H1 (cell line): ENCODE results near the gene AOPEP. TPM values are rescaled to one million over a fixed set of nuclear protein-coding genes. Genes with fewer than 3 reads are reported as not detected.

ENCODE experiments used
- CTCF ChIA-PET: fragments of 300-600 bp; sonication (Branson Sonifier 250); formaldehyde crosslinking; loops from one replicate; lab custom pipeline; 2021; ENCODE audit not compliant: partially characterized antibody; lab: Charles Lee
- POLR2A ChIA-PET: fragments of 300-600 bp; sonication (Branson Sonifier 250); formaldehyde crosslinking; loops from one replicate; lab custom pipeline; 2021; ENCODE audit warnings: inconsistent platforms; ENCODE audit not compliant: partially characterized antibody; lab: Charles Lee
- DNase-seq, 2 experiments: peaks; one replicate each; pipeline versions ENCODE4 v3.0.0 to v3.0.0-alpha.2; 2010 to 2022; ENCODE audit warnings: low spot score in 2 of 2, low read depth in 1 of 2, mixed read lengths in 1 of 2
- FAIRE-seq: peaks from 2 replicates; lab custom pipeline; 2011; peaks lifted over from hg19 to GRCh38; lab: Jason Lieb, UNC
- H2AFZ ChIP-seq: 2 replicates; pipeline ENCODE4 v1.8.1; 2012; ENCODE audit warnings: low read length, inconsistent platforms
- H2AK5ac ChIP-seq: 2 replicates; pipeline ENCODE4 v1.6.1; 2013; ENCODE audit warnings: low read depth, low read length
- H2BK120ac ChIP-seq: replicated peaks from 2 replicates; pipeline ENCODE3; 2013; ENCODE audit warnings: low read depth, low read length, inconsistent platforms
- H2BK12ac ChIP-seq: 2 replicates; pipeline ENCODE4 v1.6.1; 2013; ENCODE audit warnings: low read depth, low read length
- H2BK15ac ChIP-seq: 2 replicates; pipeline ENCODE4 v1.6.1; 2013; ENCODE audit warnings: low read length
- H2BK20ac ChIP-seq: 2 replicates; pipeline ENCODE4 v1.6.1; 2013; ENCODE audit warnings: low read length
- H2BK5ac ChIP-seq: 2 replicates; pipeline ENCODE4 v1.6.1; 2013; ENCODE audit warnings: low read depth, low read length
- H3K14ac ChIP-seq: 2 replicates; pipeline ENCODE4 v1.6.1; 2013; ENCODE audit warnings: inconsistent platforms; ENCODE audit not compliant: insufficient read length
- H3K18ac ChIP-seq: 2 replicates; pipeline ENCODE4 v1.6.1; 2013; ENCODE audit warnings: low read length; ENCODE audit errors: extremely low read depth
- H3K23ac ChIP-seq: 2 replicates; pipeline ENCODE4 v1.6.1; 2013; ENCODE audit warnings: inconsistent platforms; ENCODE audit not compliant: insufficient read length
- H3K23me2 ChIP-seq: 2 replicates; pipeline ENCODE4 v1.6.1; 2013; ENCODE audit warnings: low read depth, low read length
- H3K27ac ChIP-seq: 2 replicates; pipeline ENCODE4 v1.6.1; 2011; ENCODE audit warnings: low read depth, low read length, inconsistent platforms
- H3K27me3 ChIP-seq, 4 experiments: replicated peaks in 1 of 4; 1 replicate in 1 of 4; 2 replicates in 3 of 4; pipeline versions ENCODE4 v1.6.1 to v1.8.1; 2011 to 2013; ENCODE audit warnings: low read length in 3 of 4, mild to moderate bottlenecking in 3 of 4, inconsistent platforms in 2 of 4, mixed read lengths in 2 of 4, moderate library complexity in 1 of 4; ENCODE audit not compliant: control insufficient read depth in 3 of 4, insufficient read depth in 3 of 4; ENCODE audit errors: extremely low read depth in 1 of 4
- H3K36me3 ChIP-seq, 4 experiments: 2 replicates each; pipeline versions ENCODE4 v1.6.1 to v1.8.1; 2011 to 2013; ENCODE audit warnings: mild to moderate bottlenecking in 4 of 4, low read length in 3 of 4, moderate library complexity in 2 of 4, control low read depth in 1 of 4, inconsistent platforms in 1 of 4; ENCODE audit not compliant: insufficient read depth in 4 of 4, control insufficient read depth in 2 of 4
- H3K4ac ChIP-seq: replicated peaks from 2 replicates; pipeline ENCODE3; 2013; ENCODE audit warnings: low read length, low read depth, mixed read lengths, inconsistent platforms; ENCODE audit not compliant: insufficient read length
- H3K4me1 ChIP-seq, 4 experiments: replicated peaks in 1 of 4; 1 replicate in 1 of 4; 2 replicates in 3 of 4; pipeline versions ENCODE4 v1.6.1 to v1.8.1; 2011 to 2013; ENCODE audit warnings: low read length in 3 of 4, inconsistent platforms in 2 of 4, mixed read lengths in 1 of 4; ENCODE audit not compliant: insufficient read depth in 4 of 4, control insufficient read depth in 3 of 4
- H3K4me2 ChIP-seq, 2 experiments: 2 replicates each; pipeline versions ENCODE4 v1.6.1 to v1.8.1; 2011 to 2013; ENCODE audit warnings: low read depth in 2 of 2, low read length in 2 of 2, control low read depth in 1 of 2, inconsistent platforms in 1 of 2, mild to moderate bottlenecking in 1 of 2; ENCODE audit not compliant: insufficient read depth in 1 of 2
- H3K4me3 ChIP-seq, 4 experiments: fragments of 200-600, 300-600 bp in 1 of 4; sonication (generic), shearing (Covaris generic), sonication (Bioruptor Twin) in 1 of 4; 2 replicates each; pipeline versions ENCODE4 v1.5.1 to v1.8.1; 2011 to 2016; ENCODE audit warnings: low read length in 4 of 4, low read depth in 3 of 4, control low read depth in 2 of 4, inconsistent platforms in 2 of 4, mild to moderate bottlenecking in 2 of 4, mixed read lengths in 1 of 4, moderate library complexity in 1 of 4; ENCODE audit not compliant: insufficient read depth in 2 of 4; ENCODE audit errors: extremely low read depth in 1 of 4
- H3K56ac ChIP-seq: replicated peaks from 2 replicates; pipeline ENCODE3; 2013; ENCODE audit warnings: low read depth, mild to moderate bottlenecking, mixed read lengths, low read length, inconsistent platforms; ENCODE audit not compliant: insufficient read length
- H3K79me1 ChIP-seq: 2 replicates; pipeline ENCODE4 v1.6.1; 2013; ENCODE audit warnings: low read depth, low read length, control low read depth
- H3K79me2 ChIP-seq, 2 experiments: 2 replicates each; pipeline versions ENCODE4 v1.6.1 to v1.8.1; 2012 to 2013; ENCODE audit warnings: low read length in 2 of 2, mild to moderate bottlenecking in 2 of 2, inconsistent platforms in 1 of 2; ENCODE audit not compliant: insufficient read depth in 2 of 2, control insufficient read depth in 1 of 2
- H3K9ac ChIP-seq, 4 experiments: replicated peaks in 1 of 4; 1 replicate in 1 of 4; 2 replicates in 3 of 4; pipeline versions ENCODE4 v1.6.1 to v1.8.1; 2011 to 2013; ENCODE audit warnings: low read depth in 3 of 4, low read length in 3 of 4, control low read depth in 2 of 4, mild to moderate bottlenecking in 2 of 4, moderate library complexity in 2 of 4, inconsistent platforms in 1 of 4; ENCODE audit errors: extremely low read depth in 1 of 4
- H3K9me3 ChIP-seq, 2 experiments: 2 replicates each; pipeline versions ENCODE4 v1.6.1 to v1.8.1; 2012 to 2013; ENCODE audit warnings: mild to moderate bottlenecking in 2 of 2, moderate library complexity in 2 of 2, control low read depth in 1 of 2, inconsistent platforms in 1 of 2, low read depth in 1 of 2, low read length in 1 of 2, mixed read lengths in 1 of 2; ENCODE audit not compliant: insufficient read depth in 2 of 2
- H4K20me1 ChIP-seq, 2 experiments: replicated peaks in 1 of 2; 2 replicates each; pipeline versions ENCODE3 to v1.8.1; 2011 to 2013; ENCODE audit warnings: inconsistent platforms in 2 of 2, low read length in 2 of 2, mild to moderate bottlenecking in 1 of 2; ENCODE audit not compliant: insufficient read depth in 2 of 2, control insufficient read depth in 1 of 2
- H4K5ac ChIP-seq: 2 replicates; pipeline ENCODE4 v1.6.1; 2013; ENCODE audit warnings: low read length, low read depth, mixed read lengths, inconsistent platforms; ENCODE audit not compliant: insufficient read length
- H4K8ac ChIP-seq: 2 replicates; pipeline ENCODE4 v1.8.0; 2013; ENCODE audit warnings: mild to moderate bottlenecking, moderate library complexity, low read length, inconsistent platforms; ENCODE audit not compliant: insufficient read depth; ENCODE audit errors: extremely low read depth
- H4K91ac ChIP-seq: replicated peaks from 2 replicates; pipeline ENCODE3; 2013; ENCODE audit warnings: low read length, mixed read lengths, inconsistent platforms; ENCODE audit not compliant: insufficient read length
- BACH1 ChIP-seq: IDR thresholded peaks from 2 replicates; pipeline ENCODE4 v1.6.1; 2012; ENCODE audit warnings: low read length, improper control_type of control experiment
- SP1 ChIP-seq: IDR thresholded peaks from 2 replicates; pipeline ENCODE4 v1.6.1; 2011; ENCODE audit warnings: low read depth, low read length
- WGBS, 2 experiments: shearing (Covaris generic) in 1 of 2; methylation state at CpG; one replicate each; pipeline versions ENCODE4 v1.1.6 to v1.1.7; 2013 to 2015; ENCODE audit warnings: low lambda C conversion rate in 2 of 2, mixed read lengths in 2 of 2, inconsistent platforms in 1 of 2, low coverage in 1 of 2, missing lambda C conversion rate in 1 of 2; ENCODE audit not compliant: insufficient replicate concordance in 2 of 2, insufficient coverage in 1 of 2, insufficient read length in 1 of 2; ENCODE audit errors: extremely low coverage in 1 of 2, missing lambda C conversion rate in 1 of 2; 5-methylcytosine and 5-hydroxymethylcytosine counted together
- polyA plus RNA-seq, 7 experiments: library from polyadenylated mRNA; depleted of rRNA in 3 of 7; stranded (reverse) in 5 of 7; unstranded in 2 of 7; fragments of >200 nt in 5 of 7; fragments of 200-250 nt in 2 of 7; gene quantifications; 1 replicate in 5 of 7; 2 replicates in 1 of 7; 4 replicates in 1 of 7; pipeline versions ENCODE4 v1.2.1 to v1.2.3, GENCODE V29; 2011 to 2013; ENCODE audit warnings: missing spikeins in 2 of 7, mixed read lengths in 2 of 7
- total RNA-seq: library from RNA; stranded (reverse); fragmentation: NEBNext Ultra II Directional; extraction: Animal tissue kit (Norgen Biotek cat#: 25700); gene quantifications from 2 replicates; pipeline ENCODE4 v1.2.1, GENCODE V29; 2021

Gene AOPEP
- total and polyA plus RNA-seq, 2 of the 8 experiments (the other 6 are each of a cell fraction or from before 2014, with no cell fraction given), result 6.1 to 14.3 TPM

DNA sequence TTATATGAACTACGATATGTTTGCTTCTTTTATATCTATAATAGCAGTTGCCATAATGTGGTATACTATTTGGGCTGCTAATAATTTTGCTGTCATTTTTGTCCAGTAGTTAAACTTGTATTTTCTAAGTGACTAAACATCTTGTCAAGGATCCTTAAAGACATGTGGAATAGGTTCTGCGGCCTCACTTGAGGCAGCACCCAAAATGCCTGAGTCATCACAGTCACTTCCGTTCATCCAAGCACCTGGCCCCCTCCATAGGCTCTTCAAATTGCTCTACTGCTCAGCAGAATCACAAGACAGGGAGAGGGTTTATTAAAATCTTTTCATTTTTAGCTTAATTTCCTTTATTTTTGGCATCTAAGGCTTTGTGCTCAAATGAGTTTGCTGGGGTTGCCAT is 259.1 kb downstream of the AOPEP start:
- ChIA-PET CTCF (interaction anchor here (1.1 kb wide), 1 partner anchor 31 kb away, joined by 3 read pairs; no protein-coding TSS in a partner anchor), POLR2A (no interaction called here)
- Histone ChIP-seq H3K9ac (no peak overlapping the region), H4K91ac (no peak overlapping the region), H3K27me3 (no peaks in the 10 kb centered on the region), H2BK12ac (no peak overlapping the region)
- TF ChIP-seq BACH1 (0 out of 2 replicates have a peak, but pooled peaks have one; percentile 45), SP1 (no peak)
- TF ChIP-seq, all 59 proteins: peak for 1
- Histone ChIP-seq H3K18ac (no peak overlapping the region), H4K5ac (no peak overlapping the region), H2AFZ (no peak overlapping the region), H3K79me1 (no peaks in the 10 kb centered on the region), H3K4me3 (no peak overlapping the region), H3K4ac (no peak overlapping the region), H3K14ac (no peak overlapping the region), H3K36me3 (no peaks in the 10 kb centered on the region), H4K20me1 (no peaks in the 10 kb centered on the region), H3K27ac (no peak overlapping the region), H3K79me2 (no peaks in the 10 kb centered on the region), H3K23me2 (no peaks in the 10 kb centered on the region), H2BK20ac (no peak overlapping the region), H2BK5ac (no peak overlapping the region), H4K8ac (no peak overlapping the region), H2BK120ac (no peak overlapping the region), H3K4me1 (peaks cover 0 to 9% (median 2%) of the 10 kb centered on the region in 4 experiments; a peak in 4 of 7 replicates), H3K23ac (no peak overlapping the region), H3K9me3 (no peaks in the 10 kb centered on the region), H2BK15ac (no peak overlapping the region), H3K4me2 (no peak overlapping the region), H3K56ac (no peak overlapping the region), H2AK5ac (no peak overlapping the region)
- no peak for FAIRE-seq
- DNase-seq, result no peak
- WGBS, 2 experiments, result 92% methylated on average over 3 of the region's 3 CpGs; no CpG with 5 or more reads in 1 of the 2 experiments
